Activated naive CD4-positive, alpha-beta T cell treated with anti-CD3 and anti-CD28 coated beads, Interleukin-2, amount 50 U/mL, for 16 hours (primary cell): ENCODE measurements around the gene SYS1.

ENCODE experiments used
- DNase-seq: peaks from one replicate; pipeline ENCODE4 v3.0.0-alpha.2; 2020

The SYS1 gene

GRCh38 chr20:45362804-45363610 lies at the start of gene SYS1:
Gene SYS1, plus strand, starts transcription at chr20:45363156. Its CDS starts 376 bp downstream, at chr20:45363532.
- DNase-seq: peak; percentile 98

GRCh38 chr20:45313943-45314342 lies 49.0 kb upstream of the SYS1 start:
- DNase-seq: no peak

GRCh38 chr20:45315672-45316071 lies 47.3 kb upstream of the SYS1 start:
- no peak for DNase-seq

GRCh38 chr20:45316150-45317080 lies 46.5 kb upstream of the SYS1 start:
- DNase-seq: no peak

- no peak for DNase-seq
Observed at GRCh38 chr20:45317826-45318225, 45.1 kb upstream of the SYS1 start.

GRCh38 chr20:45318386-45318939 lies 44.5 kb upstream of the SYS1 start:
- no peak for DNase-seq

GRCh38 chr20:45318948-45319347 lies 44.0 kb upstream of the SYS1 start:
- DNase-seq: no peak

- DNase-seq: no peak
Observed at GRCh38 chr20:45320948-45321595, 41.9 kb upstream of the SYS1 start.

- no peak for DNase-seq
Observed at GRCh38 chr20:45322952-45323383, 40.0 kb upstream of the SYS1 start.

- no peak for DNase-seq
Observed at GRCh38 chr20:45323731-45324130, 39.2 kb upstream of the SYS1 start.

GRCh38 chr20:45325371-45325770 lies 37.6 kb upstream of the SYS1 start:
- no peak for DNase-seq

GRCh38 chr20:45328451-45328850 lies 34.5 kb upstream of the SYS1 start:
- DNase-seq: no peak

- DNase-seq: no peak
Observed at GRCh38 chr20:45329497-45330319, 33.2 kb upstream of the SYS1 start.

GRCh38 chr20:45330476-45330875 lies 32.5 kb upstream of the SYS1 start:
- no peak for DNase-seq

GRCh38 chr20:45336530-45337366 lies 26.2 kb upstream of the SYS1 start:
- DNase-seq: no peak

GRCh38 chr20:45337367-45338120 lies 25.4 kb upstream of the SYS1 start:
- DNase-seq: no peak

GRCh38 chr20:45338121-45339030 lies 24.6 kb upstream of the SYS1 start:
- no peak for DNase-seq

- no peak for DNase-seq
Observed at GRCh38 chr20:45339084-45339483, 23.9 kb upstream of the SYS1 start.

GRCh38 chr20:45339799-45340198 lies 23.2 kb upstream of the SYS1 start:
- no peak for DNase-seq
